Gastrocnemius medialis (tissue), 4 donors: ENCODE results near the gene C19orf38.
"Not testable (repeated sequence)": the region's sequence is repeated elsewhere in the genome, so short reads cannot be mapped to it uniquely, and the experiment has no call there.

Experiments
- POLR2A ChIP-seq, 2 donors: fragments of 450-650 bp; IDR thresholded peaks; one replicate each; pipeline ENCODE4 v1.6.1; 2017; ENCODE audit warnings: antibody characterized with exemption in 2 of 2, mild to moderate bottlenecking in 2 of 2, moderate library complexity in 2 of 2
- TF ChIP-seq, protein P1 (sequence below), 5 experiments: fragments of 450-650 bp in 3 of 5; fragments of 200-600 bp in 2 of 5; sonication (generic) in 2 of 5; IDR thresholded peaks in 4 of 5; conservative IDR thresholded peaks in 1 of 5; 1 replicate in 4 of 5; 2 replicates in 1 of 5; pipeline ENCODE4 v1.5.1; 2016 to 2019; ENCODE audit warnings: antibody characterized with exemption in 5 of 5, mild to moderate bottlenecking in 3 of 5, moderate library complexity in 3 of 5

DNA sequence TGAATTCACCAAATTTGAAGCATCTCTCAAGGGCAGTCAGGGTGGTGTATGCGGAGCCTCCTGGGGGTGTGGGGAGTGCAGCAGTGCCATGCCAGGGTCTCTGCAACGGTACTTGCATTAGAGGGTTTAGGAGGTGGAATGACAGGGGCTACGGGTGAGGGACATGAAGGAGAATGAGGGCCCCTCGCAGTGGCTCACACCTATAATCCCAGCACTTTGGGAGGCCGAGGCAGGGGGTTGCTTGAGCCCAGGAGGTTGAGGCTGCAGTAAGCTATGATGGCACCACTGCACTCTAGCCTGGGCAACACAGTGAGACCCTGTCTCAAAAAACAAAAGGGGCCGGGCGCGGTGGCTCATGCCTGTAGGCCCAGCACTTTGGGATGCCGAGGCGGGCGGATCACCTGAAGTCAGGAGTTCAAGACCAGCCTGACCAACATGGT, 21.7 kb downstream of the C19orf38 start:
- TF ChIP-seq, protein P1, sequence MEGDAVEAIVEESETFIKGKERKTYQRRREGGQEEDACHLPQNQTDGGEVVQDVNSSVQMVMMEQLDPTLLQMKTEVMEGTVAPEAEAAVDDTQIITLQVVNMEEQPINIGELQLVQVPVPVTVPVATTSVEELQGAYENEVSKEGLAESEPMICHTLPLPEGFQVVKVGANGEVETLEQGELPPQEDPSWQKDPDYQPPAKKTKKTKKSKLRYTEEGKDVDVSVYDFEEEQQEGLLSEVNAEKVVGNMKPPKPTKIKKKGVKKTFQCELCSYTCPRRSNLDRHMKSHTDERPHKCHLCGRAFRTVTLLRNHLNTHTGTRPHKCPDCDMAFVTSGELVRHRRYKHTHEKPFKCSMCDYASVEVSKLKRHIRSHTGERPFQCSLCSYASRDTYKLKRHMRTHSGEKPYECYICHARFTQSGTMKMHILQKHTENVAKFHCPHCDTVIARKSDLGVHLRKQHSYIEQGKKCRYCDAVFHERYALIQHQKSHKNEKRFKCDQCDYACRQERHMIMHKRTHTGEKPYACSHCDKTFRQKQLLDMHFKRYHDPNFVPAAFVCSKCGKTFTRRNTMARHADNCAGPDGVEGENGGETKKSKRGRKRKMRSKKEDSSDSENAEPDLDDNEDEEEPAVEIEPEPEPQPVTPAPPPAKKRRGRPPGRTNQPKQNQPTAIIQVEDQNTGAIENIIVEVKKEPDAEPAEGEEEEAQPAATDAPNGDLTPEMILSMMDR (IDR thresholded peaks at IDR 0.05 in 4 of 5, conservative IDR thresholded peaks at IDR 0.05 in 1 of 5) = not testable (repeated sequence)
- not testable (repeated sequence) for TF ChIP-seq POLR2A (IDR thresholded peaks at IDR 0.05)
